GM12878 (cell line): ENCODE data around the gene SLC44A4. TPM values are rescaled to one million over a fixed set of nuclear protein-coding genes. Genes with fewer than 3 reads are reported as not detected.

ENCODE experiments used
- ATAC-seq: fragments of 200-7000 bp; cut with Tn5 transposase; 3 replicates; pipeline ENCODE4 v1.9.1; 2020; ENCODE audit warnings: mild to moderate bottlenecking, moderate library complexity
- BruUV-seq: library from RNA; stranded (reverse); fragments of 400-500 nt; replicated peaks from 2 replicates; lab custom pipeline; 2021; lab: Mats Ljungman, UMichigan
- CTCF ChIA-PET: fragments of 300-600 bp; sonication (Branson Sonifier 250); formaldehyde crosslinking; extraction: SDS; loops from one replicate; lab custom pipeline; 2021; ENCODE audit warnings: inconsistent platforms; lab: Yijun Ruan, JAX
- POLR2A ChIA-PET: fragments of 350-600 bp; formaldehyde crosslinking; extraction: SDS; loops from one replicate; lab custom pipeline; 2021; ENCODE audit warnings: inconsistent platforms; lab: Charles Lee
- RAD21 ChIA-PET: fragments of 300-600 bp; sonication (Branson Sonifier 250); formaldehyde crosslinking; loops from one replicate; lab custom pipeline; 2023; ENCODE audit warnings: antibody characterized with exemption; ENCODE audit not compliant: unreplicated experiment; lab: Charles Lee
- SMC1A ChIA-PET: fragments of 300-600 bp; sonication (Branson Sonifier 250); formaldehyde crosslinking; loops from one replicate; lab custom pipeline; 2023; ENCODE audit not compliant: unreplicated experiment, uncharacterized antibody; lab: Charles Lee
- DNase-seq: peaks from one replicate; pipeline ENCODE4 v3.0.0-alpha.2; 2011; ENCODE audit warnings: low read depth, low spot score
- FAIRE-seq: peaks from 3 replicates; lab custom pipeline; 2011; peaks lifted over from hg19 to GRCh38; lab: Jason Lieb, UNC
- H2AFZ ChIP-seq: 2 replicates; pipeline ENCODE4 v1.6.0; 2011; ENCODE audit warnings: low read depth, low read length, control low read depth; ENCODE audit not compliant: control insufficient read depth
- H3K27ac ChIP-seq: 2 replicates; pipeline ENCODE4 v1.5.1; 2011; ENCODE audit warnings: control low read depth; ENCODE audit not compliant: control insufficient read depth, insufficient read depth
- H3K27me3 ChIP-seq, 2 experiments: replicated peaks in 1 of 2; 2 replicates each; pipeline versions ENCODE4 v1.6.0 to v1.6.1; 2011; ENCODE audit warnings: low read length in 1 of 2; ENCODE audit not compliant: control insufficient read depth in 2 of 2, insufficient read depth in 2 of 2
- H3K36me3 ChIP-seq, 2 experiments: 2 replicates each; pipeline ENCODE4 v1.5.1; 2011; ENCODE audit warnings: low read length in 1 of 2; ENCODE audit not compliant: control insufficient read depth in 2 of 2, insufficient read depth in 2 of 2
- H3K4me1 ChIP-seq: 2 replicates; pipeline ENCODE4 v1.6.1; 2011; ENCODE audit warnings: mild to moderate bottlenecking, low read length, moderate library complexity, mixed read lengths; ENCODE audit not compliant: control insufficient read depth, insufficient read depth
- H3K4me2 ChIP-seq: 2 replicates; pipeline ENCODE4 v1.6.0; 2011; ENCODE audit warnings: control low read depth; ENCODE audit not compliant: control insufficient read depth, insufficient read depth
- H3K4me3 ChIP-seq: fragments of 200-600 bp; sonication (generic); 2 replicates; pipeline ENCODE4 v1.5.1; 2016
- H3K79me2 ChIP-seq: 2 replicates; pipeline ENCODE4 v1.6.0; 2011; ENCODE audit warnings: low read length; ENCODE audit not compliant: control insufficient read depth, insufficient read depth
- H3K9ac ChIP-seq: 2 replicates; pipeline ENCODE4 v1.8.0; 2011; ENCODE audit warnings: low read length, control low read depth, mixed read lengths; ENCODE audit not compliant: control insufficient read depth, insufficient read depth
- H3K9me3 ChIP-seq: replicated peaks from 3 replicates; pipeline ENCODE4 v1.5.1; 2011; ENCODE audit warnings: mild to moderate bottlenecking, low read length; ENCODE audit not compliant: control insufficient read depth, insufficient read depth
- H4K20me1 ChIP-seq: 2 replicates; pipeline ENCODE4 v1.6.0; 2011; ENCODE audit not compliant: control insufficient read depth, insufficient read depth
- IRF5 ChIP-seq: fragments of 450-650 bp; IDR thresholded peaks from 2 replicates; pipeline ENCODE4 v1.6.1; 2017; ENCODE audit warnings: borderline replicate concordance
- NR2C1 ChIP-seq: fragments of 450-650 bp; IDR thresholded peaks from 2 replicates; pipeline ENCODE4 v1.6.1; 2017; ENCODE audit warnings: antibody characterized with exemption, mild to moderate bottlenecking, moderate library complexity
- PAX8 ChIP-seq: fragments of 450-650 bp; IDR thresholded peaks from 2 replicates; pipeline ENCODE4 v1.6.1; 2017; ENCODE audit warnings: mild to moderate bottlenecking, moderate library complexity
- POLR2AphosphoS5 ChIP-seq: IDR thresholded peaks from 2 replicates; pipeline ENCODE4 v1.6.1; 2011; ENCODE audit warnings: mild to moderate bottlenecking, low read length, inconsistent platforms
- RUNX3 ChIP-seq: IDR thresholded peaks from 2 replicates; pipeline ENCODE4 v1.6.1; 2012; ENCODE audit warnings: low read length, inconsistent platforms
- TCF12 ChIP-seq: IDR thresholded peaks from 2 replicates; pipeline ENCODE4 v1.6.1; 2011; ENCODE audit warnings: low read depth, mild to moderate bottlenecking, low read length
- TCF7 ChIP-seq: IDR thresholded peaks from 2 replicates; pipeline ENCODE4 v1.6.1; 2014; ENCODE audit warnings: antibody characterized with exemption, borderline replicate concordance
- ZBTB33 ChIP-seq: fragments of 450-650 bp; IDR thresholded peaks from 2 replicates; pipeline ENCODE4 v1.6.1; 2017; ENCODE audit warnings: mild to moderate bottlenecking
- WGBS: methylation state at CpG from one replicate; pipeline ENCODE4 v1.1.6; 2016; ENCODE audit warnings: low lambda C conversion rate; ENCODE audit not compliant: insufficient replicate concordance, insufficient coverage; ENCODE audit errors: missing lambda C conversion rate; 5-methylcytosine and 5-hydroxymethylcytosine counted together
- in situ Hi-C: fragments of 300-500 bp; cut with MboI; formaldehyde crosslinking; loops from 9 replicates; pipeline ENCODE4 v1.14.3; 2018; ENCODE audit warnings: mixed read lengths
- intact Hi-C: fragments of 100-400 bp; cut with micrococcal nuclease; formaldehyde crosslinking; loops from one replicate; pipeline ENCODE4 v1.14.2; 2022; ENCODE audit not compliant: unreplicated experiment
- polyA plus RNA-seq, 11 experiments: library from polyadenylated mRNA; depleted of rRNA in 4 of 11; unstranded in 6 of 11; stranded (reverse) in 5 of 11; fragments of >200 nt; fragmentation: Nextera tagmentation in 4 of 11; fragmentation: Illumina TruSeq in 1 of 11; extraction: Ambion mirVana in 4 of 11; extraction: Trizol in 1 of 11; gene quantifications; 1 replicate in 1 of 11; 2 replicates in 10 of 11; pipeline versions ENCODE4 v1.2.1 to v1.2.3, GENCODE V29; 2011 to 2016; ENCODE audit warnings: inconsistent platforms in 2 of 11, missing spikeins in 2 of 11, low read depth in 1 of 11
- total RNA-seq, 4 experiments: library from RNA; depleted of rRNA in 3 of 4; stranded (reverse); fragments of >200 nt in 3 of 4; fragmentation: Illumina TruSeq in 1 of 4; extraction: Trizol in 1 of 4; gene quantifications; 2 replicates each; pipeline versions ENCODE4 v1.2.1 to v1.2.3, GENCODE V29; 2013 to 2021

The SLC44A4 gene
- total and polyA plus RNA-seq, 10 of the 15 experiments (the other 5 are each of a cell fraction or from before 2014, with no cell fraction given), result 0.04 to 0.24 (median 0.15) TPM; not detected in 3

GRCh38 chr6:31884528-31885035 is 5.8 kb upstream of the SLC44A4 start:
- H3K4me2 ChIP-seq, result no peak overlapping the region
- no peak for FAIRE-seq
- RAD21 ChIA-PET, result no interaction called here
- 96% methylated on average over 21 of the region's 22 CpGs for WGBS
- no TSS peak for BruUV-seq
- intact Hi-C loops (no loop called here), in situ Hi-C loops (no loop called here)
- H3K36me3 ChIP-seq, result peaks cover 11 to 41% of the 10 kb centered on the region in 2 experiments; a peak in 3 of 4 replicates
- DNase-seq, result no peak
- POLR2A ChIA-PET, result interaction anchor here (0.6 kb wide), 1 partner anchor 175 kb away, joined by 3 read pairs; no protein-coding TSS in a partner anchor
- no peaks in the 10 kb centered on the region for H3K4me1 ChIP-seq
- SMC1A ChIA-PET, result no interaction called here
- CTCF ChIA-PET, result interaction anchor here (1.6 to 2.0 kb wide), 2 partner anchors 9 to 14 kb away, joined by 5 to 7 read pairs; partner anchors contain the start of gene EHMT2
- H3K27me3 ChIP-seq, result no peaks in the 10 kb centered on the region
- H4K20me1 ChIP-seq, result no peaks in the 10 kb centered on the region
- no peak for TF ChIP-seq ZBTB33
- no peak for TF ChIP-seq TCF7
- no peak for TF ChIP-seq POLR2AphosphoS5
- TF ChIP-seq RUNX3, result no peak
- no peak for TF ChIP-seq IRF5
- no peak for TF ChIP-seq NR2C1
- no peak for TF ChIP-seq TCF12
- TF ChIP-seq PAX8, result no peak
- no peak for ATAC-seq
- no peak overlapping the region for H3K4me3 ChIP-seq
- H3K79me2 ChIP-seq, result no peaks in the 10 kb centered on the region
- no peak overlapping the region for H3K27ac ChIP-seq
- H3K9me3 ChIP-seq, result no peaks in the 10 kb centered on the region
- H2AFZ ChIP-seq, result no peak overlapping the region
- no peak overlapping the region for H3K9ac ChIP-seq
